Measurements from ENCODE around the gene MMP25.

DNA sequence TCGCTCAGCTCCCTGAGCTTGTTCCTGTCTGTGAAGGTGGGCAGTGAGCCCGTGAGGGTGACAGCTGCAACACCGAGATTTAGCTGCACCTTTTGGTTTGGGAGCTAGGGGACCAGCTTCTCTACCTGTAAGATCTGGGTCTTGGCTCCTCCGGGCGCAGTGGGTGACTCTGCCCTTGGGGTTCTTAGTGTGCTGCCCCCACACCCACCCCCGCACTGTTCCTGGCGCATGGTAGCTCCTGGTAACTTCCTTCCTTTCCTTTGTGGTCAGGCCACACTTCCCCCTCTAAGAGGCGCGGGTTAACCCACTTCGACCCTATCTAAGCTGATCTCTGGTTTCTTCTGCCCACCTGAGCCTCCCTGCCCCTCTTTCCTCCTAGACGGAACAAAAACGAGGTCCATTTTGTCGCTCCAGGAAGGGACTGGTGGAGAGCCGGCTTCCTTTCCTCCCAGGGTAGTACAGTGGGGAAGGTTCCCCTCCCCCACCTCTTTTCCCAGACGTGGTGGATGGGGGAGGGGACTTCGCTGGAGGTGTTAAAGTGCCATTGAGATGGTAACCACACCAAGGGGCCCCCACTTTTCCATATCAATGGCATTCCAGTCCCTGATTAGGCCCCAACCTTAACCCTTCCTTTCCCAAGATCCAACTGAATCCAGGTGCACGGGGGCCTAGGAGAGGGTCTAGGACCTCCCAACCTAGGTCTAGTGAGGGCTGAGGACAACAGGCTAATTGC is 38.2 kb upstream of the MMP25 start:
- TF ChIP-seq, protein P1, sequence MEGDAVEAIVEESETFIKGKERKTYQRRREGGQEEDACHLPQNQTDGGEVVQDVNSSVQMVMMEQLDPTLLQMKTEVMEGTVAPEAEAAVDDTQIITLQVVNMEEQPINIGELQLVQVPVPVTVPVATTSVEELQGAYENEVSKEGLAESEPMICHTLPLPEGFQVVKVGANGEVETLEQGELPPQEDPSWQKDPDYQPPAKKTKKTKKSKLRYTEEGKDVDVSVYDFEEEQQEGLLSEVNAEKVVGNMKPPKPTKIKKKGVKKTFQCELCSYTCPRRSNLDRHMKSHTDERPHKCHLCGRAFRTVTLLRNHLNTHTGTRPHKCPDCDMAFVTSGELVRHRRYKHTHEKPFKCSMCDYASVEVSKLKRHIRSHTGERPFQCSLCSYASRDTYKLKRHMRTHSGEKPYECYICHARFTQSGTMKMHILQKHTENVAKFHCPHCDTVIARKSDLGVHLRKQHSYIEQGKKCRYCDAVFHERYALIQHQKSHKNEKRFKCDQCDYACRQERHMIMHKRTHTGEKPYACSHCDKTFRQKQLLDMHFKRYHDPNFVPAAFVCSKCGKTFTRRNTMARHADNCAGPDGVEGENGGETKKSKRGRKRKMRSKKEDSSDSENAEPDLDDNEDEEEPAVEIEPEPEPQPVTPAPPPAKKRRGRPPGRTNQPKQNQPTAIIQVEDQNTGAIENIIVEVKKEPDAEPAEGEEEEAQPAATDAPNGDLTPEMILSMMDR (IDR thresholded peaks at IDR 0.05 in 2 of 3, conservative IDR thresholded peaks at IDR 0.05 in 1 of 3; ENCODE audit: control insufficient read depth in 2 of 3, extremely low read depth in 1 of 3, insufficient read depth in 1 of 3, low read depth in 3 of 3, low read length in 3 of 3) = no peak
- TF ChIP-seq POLR2AphosphoS5 (IDR thresholded peaks at IDR 0.05; ENCODE audit: low read length) = no peak
- no peak for TF ChIP-seq ZNF274 (IDR thresholded peaks at IDR 0.05; ENCODE audit: insufficient read depth, insufficient read length)
- TF ChIP-seq EZH2 (IDR thresholded peaks at IDR 0.05; ENCODE audit: borderline replicate concordance, control insufficient read depth, low read depth, low read length) = no peak
- TF ChIP-seq POLR2A (IDR thresholded peaks at IDR 0.05; ENCODE audit: low read depth, low read length) = no peak
- TF ChIP-seq CHD2 (IDR thresholded peaks at IDR 0.05; ENCODE audit: borderline replicate concordance, low read depth, low read length) = no peak
- no peak for TF ChIP-seq MYC (IDR thresholded peaks at IDR 0.05; ENCODE audit: insufficient read depth, insufficient read length, insufficient replicate concordance, low read length, severe bottlenecking)
- no peak for TF ChIP-seq MXI1 (IDR thresholded peaks at IDR 0.05; ENCODE audit: low read depth, low read length)
- no peak for TF ChIP-seq TAF1 (IDR thresholded peaks at IDR 0.05; ENCODE audit: borderline replicate concordance, low read depth, low read length)
- TF ChIP-seq, protein P2, sequence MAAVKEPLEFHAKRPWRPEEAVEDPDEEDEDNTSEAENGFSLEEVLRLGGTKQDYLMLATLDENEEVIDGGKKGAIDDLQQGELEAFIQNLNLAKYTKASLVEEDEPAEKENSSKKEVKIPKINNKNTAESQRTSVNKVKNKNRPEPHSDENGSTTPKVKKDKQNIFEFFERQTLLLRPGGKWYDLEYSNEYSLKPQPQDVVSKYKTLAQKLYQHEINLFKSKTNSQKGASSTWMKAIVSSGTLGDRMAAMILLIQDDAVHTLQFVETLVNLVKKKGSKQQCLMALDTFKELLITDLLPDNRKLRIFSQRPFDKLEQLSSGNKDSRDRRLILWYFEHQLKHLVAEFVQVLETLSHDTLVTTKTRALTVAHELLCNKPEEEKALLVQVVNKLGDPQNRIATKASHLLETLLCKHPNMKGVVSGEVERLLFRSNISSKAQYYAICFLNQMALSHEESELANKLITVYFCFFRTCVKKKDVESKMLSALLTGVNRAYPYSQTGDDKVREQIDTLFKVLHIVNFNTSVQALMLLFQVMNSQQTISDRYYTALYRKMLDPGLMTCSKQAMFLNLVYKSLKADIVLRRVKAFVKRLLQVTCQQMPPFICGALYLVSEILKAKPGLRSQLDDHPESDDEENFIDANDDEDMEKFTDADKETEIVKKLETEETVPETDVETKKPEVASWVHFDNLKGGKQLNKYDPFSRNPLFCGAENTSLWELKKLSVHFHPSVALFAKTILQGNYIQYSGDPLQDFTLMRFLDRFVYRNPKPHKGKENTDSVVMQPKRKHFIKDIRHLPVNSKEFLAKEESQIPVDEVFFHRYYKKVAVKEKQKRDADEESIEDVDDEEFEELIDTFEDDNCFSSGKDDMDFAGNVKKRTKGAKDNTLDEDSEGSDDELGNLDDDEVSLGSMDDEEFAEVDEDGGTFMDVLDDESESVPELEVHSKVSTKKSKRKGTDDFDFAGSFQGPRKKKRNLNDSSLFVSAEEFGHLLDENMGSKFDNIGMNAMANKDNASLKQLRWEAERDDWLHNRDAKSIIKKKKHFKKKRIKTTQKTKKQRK (IDR thresholded peaks at IDR 0.05; ENCODE audit: low read depth, low read length) = no peak
